Measurements from ENCODE around the gene PEPD.

GRCh38 chr19:33477781-33478180 is 43.8 kb downstream of the PEPD start:
- TF ChIP-seq CTCF (IDR thresholded peaks at IDR 0.05) (no peak), POLR2A (IDR thresholded peaks at IDR 0.05) (no peak)

Data from esophagus squamous epithelium (tissue), 4 donors.